ENCODE measurements around the gene CTNND2.

Gene CTNND2

GRCh38 chr5:11289733-11290132, 614.5 kb downstream of the CTNND2 start:
- Histone ChIP-seq H3K36me3 (no peaks in the 10 kb centered on the region), H3K4me3 (ENCODE audit: low read depth, low read length) (no peak overlapping the region), H3K9me3 (no peaks in the 10 kb centered on the region), H3K4me1 (no peaks in the 10 kb centered on the region), H3K27me3 (no peaks in the 10 kb centered on the region)
- no peak for DNase-seq
- TF ChIP-seq CTCF (IDR thresholded peaks at IDR 0.05; ENCODE audit: low read depth, low read length) = no peak

DNA sequence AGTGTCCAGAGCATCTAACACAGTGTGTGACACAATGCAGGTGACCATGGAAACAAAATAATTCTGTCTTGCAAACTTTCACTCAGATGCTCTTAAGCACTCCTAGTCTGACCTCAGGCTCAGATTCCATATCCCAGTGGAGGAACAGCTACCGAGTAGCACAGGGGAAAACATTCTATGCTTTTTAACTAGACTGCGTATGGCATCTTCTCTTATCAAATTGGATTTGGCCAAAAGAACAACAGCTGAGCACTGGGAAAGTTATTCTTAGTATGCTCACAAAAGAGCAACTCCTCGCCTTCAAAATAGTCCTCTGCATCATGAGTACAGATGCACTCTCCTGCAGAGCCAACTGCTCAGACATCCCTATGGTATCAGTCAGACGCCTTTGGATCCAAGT, 615.0 kb downstream of the CTNND2 start:
- Histone ChIP-seq H3K27me3 (no peaks in the 10 kb centered on the region), H3K9me3 (no peaks in the 10 kb centered on the region), H3K4me3 (ENCODE audit: low read depth, low read length) (no peak overlapping the region), H3K36me3 (no peaks in the 10 kb centered on the region), H3K4me1 (no peaks in the 10 kb centered on the region)
- no peak for DNase-seq
- TF ChIP-seq CTCF (IDR thresholded peaks at IDR 0.05; ENCODE audit: low read depth, low read length) = no peak

DNA sequence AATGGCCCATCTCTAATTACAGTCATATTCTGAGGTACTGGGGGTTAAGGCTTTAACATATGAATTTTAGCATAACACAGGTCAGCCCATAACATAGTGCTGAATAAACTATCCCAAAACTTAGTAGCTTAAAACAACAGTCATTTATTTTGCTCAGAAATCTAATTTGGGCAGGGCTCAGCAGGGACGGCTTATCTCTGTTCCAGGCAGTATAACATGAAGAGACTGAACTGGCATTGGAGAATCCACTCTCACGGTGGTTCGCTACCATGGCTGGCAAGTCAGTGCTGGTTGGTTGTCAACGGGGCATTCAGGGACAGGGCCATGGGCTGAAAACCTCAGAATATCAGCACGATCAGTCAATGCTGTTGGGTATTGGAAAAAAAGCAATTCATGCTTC, 622.4 kb downstream of the CTNND2 start:
- no peaks in the 10 kb centered on the region for H3K9me3 ChIP-seq
- H3K27me3 ChIP-seq = no peaks in the 10 kb centered on the region

DNA sequence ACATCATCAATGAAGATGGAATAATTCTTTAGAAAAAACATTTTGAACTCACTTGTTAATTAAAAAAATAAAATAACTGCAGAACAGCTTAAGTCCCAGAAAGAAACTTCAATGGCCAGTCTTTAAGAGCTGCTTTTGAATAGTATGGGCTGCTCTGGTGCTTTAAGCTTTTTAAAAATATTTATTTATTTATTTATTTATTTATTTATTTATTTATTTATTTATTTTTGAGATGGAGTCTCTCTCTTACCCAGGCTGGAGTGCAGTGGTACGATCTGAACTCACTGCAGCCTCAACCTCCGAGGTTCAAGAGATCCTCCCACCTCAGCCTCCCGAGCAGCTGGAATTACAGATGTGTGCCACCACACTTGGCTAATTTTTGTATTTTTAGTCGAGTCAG, 626.9 kb downstream of the CTNND2 start:
- Histone ChIP-seq H3K27me3 (no peaks in the 10 kb centered on the region), H3K4me3 (ENCODE audit: low read depth, low read length) (no peak overlapping the region), H3K9me3 (no peaks in the 10 kb centered on the region), H3K36me3 (no peaks in the 10 kb centered on the region), H3K4me1 (no peaks in the 10 kb centered on the region)
- no peak for TF ChIP-seq CTCF (IDR thresholded peaks at IDR 0.05; ENCODE audit: low read depth, low read length)
- DNase-seq = no peak

More for the DNA sequence above, 622.4 kb downstream of the CTNND2 start:
- Histone ChIP-seq H3K36me3 (no peaks in the 10 kb centered on the region), H3K4me1 (no peaks in the 10 kb centered on the region), H3K4me3 (ENCODE audit: low read depth, low read length) (no peak overlapping the region)
- DNase-seq = no peak
- TF ChIP-seq CTCF (IDR thresholded peaks at IDR 0.05; ENCODE audit: low read depth, low read length) = no peak

GRCh38 chr5:11273180-11273903, 630.9 kb downstream of the CTNND2 start:
- no peak overlapping the region for H3K4me3 ChIP-seq (ENCODE audit: low read depth, low read length)

More at GRCh38 chr5:11273180-11273903, 630.9 kb downstream of the CTNND2 start:
- Histone ChIP-seq H3K36me3 (no peaks in the 10 kb centered on the region), H3K4me1 (no peaks in the 10 kb centered on the region), H3K27me3 (no peaks in the 10 kb centered on the region), H3K9me3 (no peaks in the 10 kb centered on the region)
- no peak for DNase-seq
- no peak for TF ChIP-seq CTCF (IDR thresholded peaks at IDR 0.05; ENCODE audit: low read depth, low read length)
